Stromal cell of bone marrow (primary cell): ENCODE measurements around the gene HES4.
"Not testable (repeated sequence)": the region's sequence is repeated elsewhere in the genome, so short reads cannot be mapped to it uniquely, and the experiment has no call there.

Experiments
- DNase-seq: peaks from one replicate; pipeline ENCODE4 v3.0.0-alpha.2; 2012; ENCODE audit warnings: low read depth

Gene HES4

DNA sequence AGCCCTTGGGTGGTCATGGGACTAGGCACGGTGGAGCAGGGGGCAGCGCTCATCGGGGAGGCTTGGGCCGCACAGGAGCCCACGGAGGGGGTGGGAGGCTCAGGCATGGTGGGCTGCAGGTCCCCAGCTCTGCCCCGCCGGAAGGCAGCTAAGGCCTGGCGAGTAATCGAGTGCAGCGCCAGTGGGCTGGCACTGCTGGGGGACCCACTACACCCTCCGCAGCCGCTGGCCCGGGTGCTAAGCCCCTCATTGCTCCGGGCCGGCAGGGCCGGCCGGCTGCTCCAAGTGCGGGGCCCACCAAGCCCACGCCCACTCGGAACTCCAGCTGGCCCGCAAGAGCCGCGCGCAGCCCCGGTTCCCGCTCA lies 18.4 kb upstream of the HES4 start:
- not testable (repeated sequence) for DNase-seq

GRCh38 chr1:1017397-1018320 lies 17.8 kb upstream of the HES4 start:
- not testable (repeated sequence) for DNase-seq

- no peak for DNase-seq
Observed at GRCh38 chr1:1014799-1015681, 15.1 kb upstream of the HES4 start.

- no peak for DNase-seq
Observed at GRCh38 chr1:1013922-1014648, 14.2 kb upstream of the HES4 start.

DNA sequence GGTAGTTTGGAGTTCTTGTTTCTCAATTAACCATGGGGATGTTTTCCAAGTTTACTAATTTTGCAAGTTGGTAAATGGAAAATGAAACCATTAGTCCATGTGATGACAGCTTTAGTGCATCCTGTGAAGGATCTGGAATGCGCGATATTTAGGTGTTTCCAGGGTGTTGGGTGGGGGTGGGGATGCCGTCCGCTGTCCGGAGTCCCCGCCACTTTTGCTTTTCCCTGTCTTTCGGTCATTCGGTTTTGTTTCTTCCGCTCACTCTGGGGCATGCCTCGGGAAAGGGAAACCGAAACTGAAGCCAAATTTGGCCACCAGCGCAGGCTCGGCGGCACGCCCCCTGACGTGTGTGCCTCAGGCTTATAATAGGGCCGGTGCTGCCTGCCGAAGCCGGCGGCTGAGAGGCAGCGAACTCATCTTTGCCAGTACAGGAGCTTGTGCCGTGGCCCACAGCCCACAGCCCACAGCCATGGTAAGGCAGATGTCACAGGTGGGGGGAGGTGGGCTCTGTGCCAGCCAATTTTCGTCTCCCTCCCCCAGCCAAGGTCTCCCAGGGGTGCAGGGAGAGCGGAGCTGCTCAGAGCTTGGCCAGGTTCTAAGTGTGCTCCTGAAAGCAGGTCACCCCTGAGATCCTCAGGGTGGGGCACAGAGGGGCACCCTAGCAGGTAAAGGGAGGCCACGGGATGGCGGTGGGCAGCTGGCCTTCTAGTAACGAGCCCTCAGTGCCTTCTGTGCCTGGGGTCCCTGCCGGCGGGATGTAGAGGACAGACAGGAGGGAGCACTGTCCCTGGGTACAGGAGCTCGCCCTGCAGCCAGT lies 13.4 kb upstream of the HES4 start, which contains the start of gene ISG15:
Gene ISG15 (plus strand): TSS at position 393 of the 817 bp plus-strand sequence. CDS start 77 bp downstream, at position 470.
- DNase-seq: peak; percentile 82

DNA sequence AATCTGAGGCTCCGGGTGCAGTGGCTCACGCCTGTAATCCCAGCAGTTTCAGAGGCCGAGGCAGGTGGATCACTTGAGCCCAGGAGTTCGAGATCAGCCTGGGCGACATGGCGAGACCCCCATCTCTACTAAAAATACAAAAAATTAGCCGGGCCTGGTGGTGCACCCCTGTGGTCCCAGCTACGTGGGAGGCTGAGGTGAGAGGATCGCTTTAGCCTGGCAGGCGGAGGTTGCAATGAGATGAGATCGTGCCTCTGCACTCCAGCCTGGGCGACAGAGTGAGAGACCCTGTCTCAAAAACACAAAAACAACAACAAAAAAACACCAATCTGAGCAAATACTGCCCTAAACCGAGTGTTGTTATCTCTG lies 12.8 kb upstream of the HES4 start:
- DNase-seq: not testable (repeated sequence)

DNA sequence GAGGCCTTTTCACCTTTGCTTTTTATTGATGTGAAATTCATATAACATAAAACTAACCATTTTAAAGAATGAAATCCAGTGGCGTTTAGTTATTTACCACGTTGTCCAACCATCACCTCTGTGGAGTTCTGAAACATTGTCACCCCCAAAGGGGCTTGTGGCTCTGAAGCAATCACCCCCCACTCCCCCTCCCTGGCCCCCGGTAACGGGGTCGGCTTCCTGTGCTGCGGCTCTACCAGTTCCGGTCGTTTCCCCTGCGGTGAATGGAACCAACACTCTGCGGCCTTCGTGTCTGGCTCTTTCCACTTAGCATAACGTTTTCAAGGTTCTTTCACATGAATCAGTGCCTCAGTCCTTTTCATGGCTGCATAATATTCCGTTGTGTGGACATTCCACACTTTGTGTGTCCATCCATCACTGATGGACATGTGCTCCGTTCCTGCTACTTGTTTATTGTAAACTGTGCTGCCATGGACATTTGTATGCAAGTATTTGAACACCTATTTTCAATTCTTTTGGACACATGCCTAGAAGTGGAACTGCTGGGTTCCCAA lies 11.6 kb upstream of the HES4 start:
- no peak for DNase-seq

DNA sequence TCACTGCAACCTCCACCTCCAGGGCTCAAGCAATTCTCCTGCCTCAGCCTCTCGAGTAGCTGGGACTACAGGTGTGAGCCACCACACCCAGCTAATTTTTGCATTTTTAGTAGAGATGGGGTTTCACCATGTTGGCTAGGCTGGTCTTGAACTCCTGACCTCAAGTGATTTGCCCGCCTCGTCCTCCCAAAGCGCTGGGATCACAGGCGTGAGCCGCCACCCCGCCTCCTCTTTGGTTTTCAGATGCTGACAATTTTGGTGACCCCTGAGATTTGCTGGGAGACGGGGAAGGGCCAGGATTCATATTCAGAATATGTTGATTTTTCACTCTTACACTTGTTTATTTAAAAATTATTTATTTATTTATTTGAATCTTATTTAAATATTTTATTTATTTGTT lies 10.2 kb upstream of the HES4 start:
- DNase-seq: not testable (repeated sequence)

DNA sequence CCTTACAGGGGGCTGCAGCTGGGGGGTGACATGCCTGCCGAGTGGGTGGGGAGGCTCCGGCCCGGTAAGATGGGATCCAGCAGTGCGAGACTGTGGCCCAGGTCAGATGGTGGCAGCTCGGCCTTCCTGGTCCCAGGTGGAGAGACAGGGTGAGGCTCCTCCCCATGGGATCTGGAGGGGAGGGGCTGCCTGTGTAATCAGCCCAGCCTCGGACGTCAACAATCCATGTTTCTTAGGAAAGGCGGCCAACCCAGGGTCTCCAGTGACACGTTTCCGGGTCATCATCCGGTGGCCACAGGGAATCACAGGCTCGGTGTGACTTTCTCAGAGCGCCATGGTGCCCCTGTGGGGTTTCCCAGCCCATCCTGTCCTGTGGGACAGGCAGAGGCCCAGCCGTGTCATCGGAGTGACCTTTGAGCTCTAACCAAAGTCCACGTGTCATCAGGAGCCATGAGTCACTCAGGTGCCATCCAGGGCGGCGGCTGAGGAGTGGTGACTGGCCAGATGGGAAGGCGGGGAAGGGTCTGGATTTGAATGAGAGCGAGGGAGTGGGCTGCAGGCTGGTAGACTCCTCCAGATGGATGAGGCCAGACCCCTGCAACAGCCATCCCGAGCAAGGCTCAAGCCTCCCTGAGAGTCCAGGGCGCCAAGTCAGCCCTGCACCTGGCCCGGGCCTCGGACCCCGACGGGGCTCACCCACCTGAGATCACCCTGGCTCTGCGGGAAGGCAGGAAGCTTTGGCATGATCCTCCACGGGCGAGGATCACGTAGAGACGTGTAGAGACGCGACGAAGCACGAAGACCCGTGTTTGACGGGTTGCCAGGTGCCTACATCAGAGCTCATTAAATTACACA lies 6.6 kb upstream of the HES4 start:
- DNase-seq: no peak

DNA sequence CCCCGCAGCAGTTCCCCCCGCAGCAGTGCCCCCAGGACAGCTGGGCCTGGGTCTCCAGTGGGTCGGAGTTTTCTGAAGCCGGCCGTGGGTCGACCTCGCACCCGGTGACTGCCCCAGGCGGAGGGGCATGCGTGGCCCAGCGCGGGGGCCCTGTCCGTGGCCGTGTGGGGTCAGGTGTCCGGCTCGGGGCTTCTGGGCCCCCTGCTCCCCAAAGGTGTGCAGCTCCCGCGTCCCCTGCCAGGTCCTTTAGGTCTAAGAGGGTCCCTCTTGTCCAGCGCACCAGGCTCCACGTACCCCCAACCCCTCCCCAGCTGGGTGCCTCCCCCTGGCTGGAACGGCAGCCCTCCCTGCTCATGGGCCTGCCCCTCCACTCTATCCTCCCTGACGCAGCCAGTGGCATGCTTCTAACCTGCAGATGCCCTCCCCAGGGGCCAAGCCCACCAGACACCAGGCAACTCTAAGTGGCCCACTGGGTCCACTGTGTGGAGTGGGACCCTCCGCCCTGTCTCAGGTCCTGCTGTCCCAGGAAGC lies 5.9 kb upstream of the HES4 start:
- DNase-seq: no peak

DNA sequence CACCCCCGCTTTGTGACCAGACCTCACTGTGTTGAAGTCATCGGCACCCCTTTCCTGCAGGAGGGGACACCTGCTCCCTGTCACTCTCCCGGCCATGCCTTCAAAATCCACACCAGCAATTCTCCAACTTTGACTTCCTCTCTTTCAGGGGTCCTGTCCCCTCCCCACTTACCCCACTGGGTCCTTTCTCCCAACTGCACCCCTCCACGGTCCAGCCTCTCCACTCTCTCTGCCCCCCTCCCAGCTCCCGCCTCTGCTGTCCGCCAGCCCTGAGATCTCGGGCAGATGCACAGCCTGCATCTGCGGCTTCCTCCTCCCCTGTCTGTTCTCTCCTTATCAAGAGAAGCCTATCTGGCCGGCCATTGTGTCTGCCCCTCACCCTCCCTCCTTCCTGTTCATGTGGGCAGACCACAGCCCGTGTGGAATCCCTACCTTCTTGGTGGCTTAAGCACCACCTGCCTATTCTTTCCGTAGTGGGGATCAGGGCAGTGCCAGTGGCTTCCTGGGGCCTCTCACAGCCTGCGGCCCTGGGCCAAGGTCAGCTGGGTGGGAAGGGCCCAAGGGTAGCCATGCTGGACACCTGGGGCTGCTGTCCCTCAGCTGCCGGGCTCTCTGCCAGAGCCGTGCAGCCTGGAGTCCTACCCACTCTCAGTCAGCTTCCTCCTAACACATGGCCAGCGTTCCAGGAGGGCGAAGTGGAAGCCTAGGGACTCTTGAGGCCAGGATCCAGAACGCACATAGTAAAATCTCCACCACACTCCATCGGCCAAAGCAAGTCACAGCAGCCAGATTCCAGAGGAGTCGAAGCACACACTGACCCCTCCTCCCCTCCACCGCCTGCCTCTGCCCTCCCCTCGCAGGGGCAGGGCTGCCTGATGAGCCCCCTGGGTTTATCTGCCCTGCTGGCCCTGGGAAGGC lies 5.1 kb upstream of the HES4 start:
- DNase-seq: no peak

- DNase-seq: no peak
Observed at GRCh38 chr1:1004420-1004779, 4.5 kb upstream of the HES4 start.

GRCh38 chr1:1003618-1004419 lies 3.9 kb upstream of the HES4 start:
- DNase-seq: no peak

GRCh38 chr1:1001057-1001783 lies 1.3 kb upstream of the HES4 start:
- no peak for DNase-seq

GRCh38 chr1:1000357-1001056 lies 610 bp upstream of the HES4 start:
- no peak for DNase-seq

- DNase-seq: no peak
Observed at GRCh38 chr1:998995-999724, 737 bp downstream of the HES4 start.
